HepG2 (cell line): ENCODE results near the gene ADAMTS13. TPM values are rescaled to one million over a fixed set of nuclear protein-coding genes. Genes with fewer than 3 reads are reported as not detected.
A peak's percentile ranks its signal among the peaks of the same experiment; 100 is the strongest.

Experiments
- ARID4A ChIP-seq: sonication (generic); formaldehyde crosslinking; IDR thresholded peaks from 2 replicates; pipeline ENCODE4 v1.5.0; 2020; ENCODE audit warnings: mild to moderate bottlenecking, missing genetic modification reagents, borderline replicate concordance
- GABPA ChIP-seq, 2 experiments: IDR thresholded peaks; 2 replicates each; pipeline ENCODE4 v1.6.1; 2011 to 2016; ENCODE audit warnings: low read depth in 2 of 2, low read length in 1 of 2, missing biosample characterization in 1 of 2, missing genetic modification characterization in 1 of 2
- GATAD2A ChIP-seq: IDR thresholded peaks from 2 replicates; pipeline ENCODE4 v1.6.1; 2016
- GTF3A ChIP-seq: sonication (generic); formaldehyde crosslinking; conservative IDR thresholded peaks from 2 replicates; pipeline ENCODE4 v1.4.0; 2020; ENCODE audit warnings: mild to moderate bottlenecking, missing genetic modification reagents
- HDAC2 ChIP-seq: sonication (generic); formaldehyde crosslinking; IDR thresholded peaks from 2 replicates; pipeline ENCODE4 v1.4.0; 2020; ENCODE audit warnings: missing genetic modification reagents
- HDAC6 ChIP-seq: fragments of 200-600 bp; sonication (generic); IDR thresholded peaks from 2 replicates; pipeline ENCODE4 v1.7.0; 2017; ENCODE audit warnings: mild to moderate bottlenecking, antibody characterized with exemption, low read length, low read depth
- HNF4A ChIP-seq: sonication (generic); formaldehyde crosslinking; IDR thresholded peaks from 2 replicates; pipeline ENCODE4 v1.4.0; 2020; ENCODE audit warnings: missing genetic modification reagents
- KAT7 ChIP-seq: IDR thresholded peaks from 2 replicates; pipeline ENCODE4 v1.6.1; 2018; ENCODE audit warnings: borderline replicate concordance, missing compliant biosample characterization
- PATZ1 ChIP-seq: sonication (generic); formaldehyde crosslinking; IDR thresholded peaks from 2 replicates; pipeline ENCODE4 v1.4.0; 2020; ENCODE audit warnings: missing genetic modification reagents
- RBM22 ChIP-seq: fragments of 200-400 bp; formaldehyde crosslinking; optimal IDR thresholded peaks from 2 replicates; pipeline ENCODE3; 2017; ENCODE audit warnings: mild to moderate bottlenecking, low read length, moderate library complexity
- SALL1 ChIP-seq: sonication (generic); formaldehyde crosslinking; IDR thresholded peaks from 2 replicates; pipeline ENCODE4 v1.8.0; 2022; ENCODE audit warnings: mild to moderate bottlenecking, missing genetic modification reagents
- SIX1 ChIP-seq: sonication (generic); formaldehyde crosslinking; IDR thresholded peaks from 2 replicates; pipeline ENCODE4 v1.4.0; 2020; ENCODE audit warnings: missing genetic modification reagents, borderline replicate concordance
- SNAPC5 ChIP-seq: sonication (generic); formaldehyde crosslinking; IDR thresholded peaks from 2 replicates; pipeline ENCODE4 v1.8.1; 2023; ENCODE audit warnings: mild to moderate bottlenecking, missing genetic modification reagents, borderline replicate concordance
- STAT6 ChIP-seq: sonication (generic); formaldehyde crosslinking; IDR thresholded peaks from 2 replicates; pipeline ENCODE4 v1.4.0; 2020; ENCODE audit warnings: missing genetic modification reagents, mild to moderate bottlenecking, borderline replicate concordance
- WIZ ChIP-seq: sonication (generic); formaldehyde crosslinking; IDR thresholded peaks from 2 replicates; pipeline ENCODE4 v1.5.1; 2020; ENCODE audit warnings: mild to moderate bottlenecking, missing genetic modification reagents
- ZBTB7A ChIP-seq: sonication (generic); formaldehyde crosslinking; IDR thresholded peaks from 2 replicates; pipeline ENCODE4 v1.8.0; 2022; ENCODE audit warnings: mild to moderate bottlenecking, missing genetic modification reagents
- ZBTB7B ChIP-seq: sonication (generic); formaldehyde crosslinking; IDR thresholded peaks from 2 replicates; pipeline ENCODE4 v1.4.0; 2020; ENCODE audit warnings: missing genetic modification reagents
- ZNF292 ChIP-seq: sonication (generic); formaldehyde crosslinking; IDR thresholded peaks from 2 replicates; pipeline ENCODE4 v1.8.1; 2022; ENCODE audit warnings: mild to moderate bottlenecking, low read depth, missing genetic modification reagents, borderline replicate concordance
- ZNF605 ChIP-seq: sonication (generic); formaldehyde crosslinking; IDR thresholded peaks from 2 replicates; pipeline ENCODE4 v1.8.0; 2022; ENCODE audit warnings: mild to moderate bottlenecking, missing genetic modification reagents
- ZNF747 ChIP-seq: sonication (generic); formaldehyde crosslinking; IDR thresholded peaks from 2 replicates; pipeline ENCODE4 v1.8.1; 2023; ENCODE audit warnings: missing genetic modification reagents, mild to moderate bottlenecking, borderline replicate concordance
- ZSCAN25 ChIP-seq: sonication (generic); formaldehyde crosslinking; IDR thresholded peaks from 2 replicates; pipeline ENCODE4 v1.8.0; 2022; ENCODE audit warnings: mild to moderate bottlenecking, missing genetic modification reagents
- polyA plus RNA-seq, 8 experiments: library from polyadenylated mRNA; depleted of rRNA in 3 of 8; stranded (reverse) in 7 of 8; unstranded in 1 of 8; fragments of >200 nt; fragmentation: Illumina TruSeq in 4 of 8; extraction: Trizol in 4 of 8; gene quantifications; 2 replicates each; pipeline versions ENCODE4 v1.2.1 to v1.2.3, GENCODE V29; 2011 to 2016; ENCODE audit warnings: low read depth in 4 of 8, missing spikeins in 1 of 8, mixed read lengths in 1 of 8; ENCODE audit not compliant: insufficient read depth in 1 of 8
- total RNA-seq, 5 experiments: library from RNA; depleted of rRNA; stranded (reverse); fragments of >200 nt; fragmentation: Illumina TruSeq; extraction: Trizol; gene quantifications; 2 replicates each; pipeline ENCODE4 v1.2.3, GENCODE V29; 2016; ENCODE audit warnings: low read depth in 1 of 5

Gene ADAMTS13
- total and polyA plus RNA-seq, 2 of the 13 experiments (the other 11 are each of a cell fraction or from before 2014, with no cell fraction given) = 0.91 to 4.5 TPM

- TF ChIP-seq WIZ (CRISPR knock-in tag) = no peak
- 0 out of 2 replicates have a peak, but pooled peaks have one; percentile 38 for TF ChIP-seq ZNF747 (CRISPR knock-in tag)
- peak; percentile 61; the same call in 1 of the 2 replicates for TF ChIP-seq ZBTB7A
- TF ChIP-seq STAT6 (CRISPR knock-in tag) = no peak
- TF ChIP-seq KAT7 (CRISPR knock-in tag) = no peak
- TF ChIP-seq ZNF605 = no peak
- no peak for TF ChIP-seq ZNF292 (CRISPR knock-in tag)
- peak; percentile 23; the same call in 1 of the 2 replicates for TF ChIP-seq PATZ1
- TF ChIP-seq GATAD2A (CRISPR knock-in tag) = peak; percentile 20; the same call in 1 of the 2 replicates
- TF ChIP-seq SALL1 (CRISPR knock-in tag) = 0 out of 2 replicates have a peak, but pooled peaks have one; percentile 21
- TF ChIP-seq HDAC6 = no peak
- peak; percentile 34; the same call in 1 of the 2 replicates for TF ChIP-seq ARID4A
- TF ChIP-seq GABPA (IDR thresholded peaks at IDR 0.05; ENCODE audit: low read depth, low read length) = no peak
- 0 out of 2 replicates have a peak, but pooled peaks have one; percentile 3 for TF ChIP-seq GABPA (CRISPR knock-in tag; IDR thresholded peaks at IDR 0.05; ENCODE audit: low read depth)
- peak; percentile 60; the same call in 1 of the 2 replicates for TF ChIP-seq ZSCAN25 (CRISPR knock-in tag)
- no peak for TF ChIP-seq GTF3A (CRISPR knock-in tag)
- TF ChIP-seq ZBTB7B = peak; percentile 13; the same call in 1 of the 2 replicates
- peak; percentile 71 for TF ChIP-seq HDAC2
- TF ChIP-seq SNAPC5 = 0 out of 2 replicates have a peak, but pooled peaks have one; percentile 20
- no peak for TF ChIP-seq RBM22
- no peak for TF ChIP-seq SIX1 (CRISPR knock-in tag)
- TF ChIP-seq HNF4A (CRISPR knock-in tag) = peak; percentile 50
These were observed 5.6 kb downstream of the ADAMTS13 start (continued) for GRCh38 chr9:133427658-133428348.
